ENCODE data around the gene WDR3. TPM values are rescaled to one million over a fixed set of nuclear protein-coding genes. Genes with fewer than 3 reads are reported as not detected.

Gene WDR3
- total RNA-seq, 4 donors from 2014 or later = 1.1 to 6.8 (median 2.7) TPM

DNA sequence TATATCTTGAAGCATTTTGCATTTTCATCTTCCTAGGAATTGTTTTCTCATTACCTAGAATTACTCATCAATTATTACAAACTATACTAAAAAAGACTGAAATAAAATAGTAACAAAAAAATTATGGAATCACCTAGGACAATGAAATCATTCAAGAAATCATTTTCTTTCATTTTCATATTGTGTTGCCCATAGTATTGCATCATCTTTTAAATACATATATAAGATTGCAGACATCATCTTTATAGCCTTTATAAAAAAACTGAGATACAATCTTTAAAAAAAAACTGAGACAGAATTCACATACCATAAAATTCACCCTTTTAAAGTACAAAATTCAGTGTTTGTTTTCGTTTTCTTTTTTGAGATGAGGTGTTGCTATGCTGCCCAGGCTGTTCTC lies 29.7 kb upstream of the WDR3 start:
- 76 to 80% methylated on average over 1 of the region's 1 CpG for WGBS, 2 donors (ENCODE audit: low coverage in 1 of 2)
- Histone ChIP-seq H3K4me3 (no peak overlapping the region), H3K4me1 (no peaks in the 10 kb centered on the region), H3K9me3 (no peaks in the 10 kb centered on the region), H3K27ac (no peak overlapping the region), H3K27me3 (no peaks in the 10 kb centered on the region), H3K36me3 (peaks cover 0 to 44% (median 11%) of the 10 kb centered on the region in 4 donors)
- no peak for DNase-seq
- TF ChIP-seq POLR2AphosphoS5 (IDR thresholded peaks at IDR 0.05) (no peak), EP300 (IDR thresholded peaks at IDR 0.05; ENCODE audit: low read depth) (no peak)
- in situ Hi-C loops (cut with MboI; ENCODE audit: low pct_ligation_motif_present in 1 of 4, low pct_unique_long_range_greater_than_20kb in 1 of 4, low sequenced_read_pairs in 3 of 4) (loop anchor here in 3 of 4 donors (25.0 kb wide), 2 partner anchors 388 to 788 kb away; partner anchors contain the start of gene TRIM45 (in 1 of the 3)), intact Hi-C loops (cut with DNase I; ENCODE audit: low total_unique reads) (no loop called here)

DNA sequence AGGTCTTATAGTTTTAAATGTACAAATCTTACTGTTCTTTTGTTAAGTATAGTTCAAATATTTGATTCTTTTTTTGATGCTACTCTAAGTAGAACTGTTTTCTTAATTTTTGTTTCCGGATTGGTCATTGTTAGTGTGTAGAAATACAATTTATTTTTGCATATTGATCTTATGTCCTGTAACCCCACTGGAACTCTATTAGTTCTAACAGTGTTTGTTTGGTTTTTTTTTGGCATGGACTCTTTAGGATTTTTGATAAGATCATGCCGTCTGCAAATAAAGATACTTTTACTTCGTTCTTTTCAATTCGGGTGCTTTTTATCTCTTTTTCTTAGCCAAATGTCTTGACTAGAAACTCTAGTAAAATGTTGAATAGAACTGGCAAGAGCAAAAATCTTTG lies 26.6 kb upstream of the WDR3 start:
- DNase-seq = no peak
- no peaks in the 10 kb centered on the region for H3K9me3 ChIP-seq
- H3K4me1 ChIP-seq = no peaks in the 10 kb centered on the region
- WGBS, 2 donors (ENCODE audit: low coverage in 1 of 2) = 95 to 100% methylated on average over 4 of the region's 4 CpGs
- peaks cover 0 to 46% (median 14%) of the 10 kb centered on the region in 4 donors for H3K36me3 ChIP-seq
- H3K4me3 ChIP-seq = no peak overlapping the region
- TF ChIP-seq POLR2A (IDR thresholded peaks at IDR 0.05) = no peak
- TF ChIP-seq EP300 (IDR thresholded peaks at IDR 0.05; ENCODE audit: low read depth) = no peak
- no peak for TF ChIP-seq POLR2AphosphoS5 (IDR thresholded peaks at IDR 0.05)
- TF ChIP-seq, protein P1, sequence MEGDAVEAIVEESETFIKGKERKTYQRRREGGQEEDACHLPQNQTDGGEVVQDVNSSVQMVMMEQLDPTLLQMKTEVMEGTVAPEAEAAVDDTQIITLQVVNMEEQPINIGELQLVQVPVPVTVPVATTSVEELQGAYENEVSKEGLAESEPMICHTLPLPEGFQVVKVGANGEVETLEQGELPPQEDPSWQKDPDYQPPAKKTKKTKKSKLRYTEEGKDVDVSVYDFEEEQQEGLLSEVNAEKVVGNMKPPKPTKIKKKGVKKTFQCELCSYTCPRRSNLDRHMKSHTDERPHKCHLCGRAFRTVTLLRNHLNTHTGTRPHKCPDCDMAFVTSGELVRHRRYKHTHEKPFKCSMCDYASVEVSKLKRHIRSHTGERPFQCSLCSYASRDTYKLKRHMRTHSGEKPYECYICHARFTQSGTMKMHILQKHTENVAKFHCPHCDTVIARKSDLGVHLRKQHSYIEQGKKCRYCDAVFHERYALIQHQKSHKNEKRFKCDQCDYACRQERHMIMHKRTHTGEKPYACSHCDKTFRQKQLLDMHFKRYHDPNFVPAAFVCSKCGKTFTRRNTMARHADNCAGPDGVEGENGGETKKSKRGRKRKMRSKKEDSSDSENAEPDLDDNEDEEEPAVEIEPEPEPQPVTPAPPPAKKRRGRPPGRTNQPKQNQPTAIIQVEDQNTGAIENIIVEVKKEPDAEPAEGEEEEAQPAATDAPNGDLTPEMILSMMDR (IDR thresholded peaks at IDR 0.05) = no peak
- in situ Hi-C loops (cut with MboI; ENCODE audit: low pct_ligation_motif_present in 1 of 4, low pct_unique_long_range_greater_than_20kb in 1 of 4, low sequenced_read_pairs in 3 of 4) (loop anchor here in 1 of 4 donors (25.0 kb wide), 1 partner anchor 791 kb away; the partner anchor contains the start of gene TRIM45), intact Hi-C loops (cut with DNase I; ENCODE audit: low total_unique reads) (no loop called here)
- no peak overlapping the region for H3K27ac ChIP-seq
- no peaks in the 10 kb centered on the region for H3K27me3 ChIP-seq

DNA sequence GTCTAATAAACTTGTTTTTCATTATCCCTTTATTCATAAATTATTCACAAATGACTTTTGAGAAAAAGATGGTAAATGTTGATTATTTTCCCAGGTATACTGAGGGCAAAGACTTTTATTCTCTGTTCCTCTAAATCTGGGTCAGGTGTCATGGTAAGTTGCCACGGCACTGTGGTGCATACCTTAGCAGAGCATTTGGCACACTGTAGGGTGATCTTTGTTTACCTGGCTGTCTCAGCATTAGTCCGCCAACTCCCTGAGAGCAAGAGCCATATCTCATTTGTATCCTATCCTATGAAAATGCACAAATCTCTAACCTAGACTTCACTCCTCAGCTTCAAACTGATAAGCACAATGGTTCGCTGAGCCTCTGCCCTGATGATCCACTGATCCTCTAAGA lies 25.1 kb upstream of the WDR3 start:
- no peak for TF ChIP-seq POLR2A (IDR thresholded peaks at IDR 0.05)
- no peak for TF ChIP-seq POLR2AphosphoS5 (IDR thresholded peaks at IDR 0.05)
- no peak overlapping the region for H3K27ac ChIP-seq
- in situ Hi-C loops (cut with MboI; ENCODE audit: low pct_ligation_motif_present in 1 of 4, low pct_unique_long_range_greater_than_20kb in 1 of 4, low sequenced_read_pairs in 3 of 4) = loop anchor here in 1 of 4 donors (25.0 kb wide), 1 partner anchor 792 kb away; the partner anchor contains the start of gene TRIM45
- intact Hi-C loops (cut with DNase I; ENCODE audit: low total_unique reads) = no loop called here
- H3K9me3 ChIP-seq = no peaks in the 10 kb centered on the region
- 88 to 96% methylated on average over 2 to 3 of the region's 3 CpGs for WGBS, 2 donors (ENCODE audit: low coverage in 1 of 2)
- H3K36me3 ChIP-seq = peaks cover 0 to 37% (median 15%) of the 10 kb centered on the region in 4 donors
- no peaks in the 10 kb centered on the region for H3K27me3 ChIP-seq
- H3K4me3 ChIP-seq = no peak overlapping the region
- DNase-seq = no peak
- no peaks in the 10 kb centered on the region for H3K4me1 ChIP-seq

DNA sequence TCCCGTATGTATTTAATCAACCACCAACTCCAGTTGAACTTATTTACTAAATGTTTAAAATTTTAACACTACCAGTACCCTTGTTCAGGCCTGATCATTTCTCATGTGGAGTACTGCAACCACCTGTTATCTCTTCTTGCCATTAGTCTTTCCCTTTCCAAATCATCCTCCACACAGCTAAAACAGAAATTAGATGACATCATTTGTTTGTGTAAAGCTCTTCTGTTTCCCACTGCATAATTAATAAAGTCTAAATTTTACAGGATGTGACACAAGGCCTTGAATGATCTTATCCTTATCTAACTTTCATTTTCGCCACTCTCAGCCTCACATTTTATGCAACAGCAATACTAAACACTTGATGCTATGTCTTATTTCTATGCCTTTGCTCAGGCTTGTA lies 24.5 kb upstream of the WDR3 start:
- in situ Hi-C loops (cut with MboI; ENCODE audit: low pct_ligation_motif_present in 1 of 4, low pct_unique_long_range_greater_than_20kb in 1 of 4, low sequenced_read_pairs in 3 of 4) = loop anchor here in 1 of 4 donors (25.0 kb wide), 1 partner anchor 793 kb away; the partner anchor contains the start of gene TRIM45
- peaks cover 0 to 37% (median 18%) of the 10 kb centered on the region in 4 donors for H3K36me3 ChIP-seq
- TF ChIP-seq EP300 (IDR thresholded peaks at IDR 0.05; ENCODE audit: low read depth) (no peak), POLR2AphosphoS5 (IDR thresholded peaks at IDR 0.05) (no peak), POLR2A (IDR thresholded peaks at IDR 0.05) (no peak)
- TF ChIP-seq, protein P1 (IDR thresholded peaks at IDR 0.05) = no peak
- no peaks in the 10 kb centered on the region for H3K4me1 ChIP-seq
- no peaks in the 10 kb centered on the region for H3K27me3 ChIP-seq
- H3K4me3 ChIP-seq = no peak overlapping the region
- no peak overlapping the region for H3K27ac ChIP-seq
- 96 to 98% methylated on average over 2 of the region's 2 CpGs for WGBS, 2 donors (ENCODE audit: low coverage in 1 of 2)
- H3K9me3 ChIP-seq = no peaks in the 10 kb centered on the region
- intact Hi-C loops (cut with DNase I; ENCODE audit: low total_unique reads) = no loop called here
- DNase-seq = no peak

DNA sequence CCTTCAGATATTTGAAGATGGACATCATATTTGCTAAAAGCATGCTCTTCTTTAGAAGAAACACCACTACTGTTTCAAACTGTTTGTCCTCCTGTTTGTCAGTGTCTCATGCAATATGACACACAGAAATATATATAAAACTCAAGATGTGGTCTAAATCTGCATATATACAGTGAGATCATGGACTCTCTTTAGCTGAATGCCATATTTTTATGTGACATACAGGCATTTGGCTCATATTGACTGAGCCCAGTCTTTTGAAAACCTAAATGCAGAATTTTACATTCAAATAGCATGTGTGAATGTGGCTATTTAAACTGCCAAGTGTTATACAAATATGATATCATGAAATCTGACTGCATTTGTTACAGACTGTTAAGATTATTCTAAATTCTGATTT lies 18.5 kb upstream of the WDR3 start:
- Histone ChIP-seq H3K27me3 (no peaks in the 10 kb centered on the region), H3K27ac (no peak overlapping the region), H3K36me3 (peaks cover 0 to 64% (median 26%) of the 10 kb centered on the region in 4 donors), H3K4me3 (no peak overlapping the region), H3K9me3 (no peaks in the 10 kb centered on the region), H3K4me1 (no peaks in the 10 kb centered on the region)
- no peak for DNase-seq
- TF ChIP-seq, protein P1 (IDR thresholded peaks at IDR 0.05) = no peak
- TF ChIP-seq EP300 (IDR thresholded peaks at IDR 0.05; ENCODE audit: low read depth) (no peak), POLR2AphosphoS5 (IDR thresholded peaks at IDR 0.05) (no peak), POLR2A (IDR thresholded peaks at IDR 0.05) (no peak)
- in situ Hi-C loops (cut with MboI; ENCODE audit: low pct_ligation_motif_present in 1 of 4, low pct_unique_long_range_greater_than_20kb in 1 of 4, low sequenced_read_pairs in 3 of 4) (loop anchor here in 1 of 4 donors (25.0 kb wide), 1 partner anchor 799 kb away; the partner anchor contains the start of gene TRIM45), intact Hi-C loops (cut with DNase I; ENCODE audit: low total_unique reads) (no loop called here)

Data from transverse colon (tissue), 4 donors.